PC-9 (cell line): ENCODE measurements around the gene ERICH2.

Source experiments
- EZH2 ChIP-seq: fragments of 200-600 bp; sonication (generic); IDR thresholded peaks from 2 replicates; pipeline ENCODE4 v1.8.0; 2017; ENCODE audit warnings: antibody characterized with exemption, low read depth
- TF ChIP-seq, protein P1 (sequence below): fragments of 200-600 bp; sonication (generic); conservative IDR thresholded peaks from 2 replicates; pipeline ENCODE4 v1.6.1; 2017; ENCODE audit warnings: mixed run types, antibody characterized with exemption, mild to moderate bottlenecking, moderate library complexity

DNA sequence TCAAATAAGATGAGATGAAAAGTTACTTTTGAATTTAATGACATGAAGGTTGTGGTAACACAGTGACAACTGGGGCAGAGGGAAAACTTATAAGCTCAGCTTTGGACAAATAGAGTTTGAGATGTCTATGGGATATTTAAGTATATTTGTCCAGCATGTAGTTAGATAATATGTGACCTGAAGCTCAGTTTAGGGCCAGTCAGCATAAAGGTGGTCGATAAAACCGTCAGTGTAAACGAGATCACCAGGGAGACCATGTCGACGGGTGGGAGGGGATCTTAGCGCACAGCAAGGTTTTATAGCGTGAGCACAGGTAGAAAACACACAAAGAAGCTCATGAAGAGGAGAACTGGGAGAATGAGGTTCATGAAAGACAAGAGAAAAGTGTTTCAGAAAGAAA is 7.4 kb upstream of the ERICH2 start:
- TF ChIP-seq, protein P1, sequence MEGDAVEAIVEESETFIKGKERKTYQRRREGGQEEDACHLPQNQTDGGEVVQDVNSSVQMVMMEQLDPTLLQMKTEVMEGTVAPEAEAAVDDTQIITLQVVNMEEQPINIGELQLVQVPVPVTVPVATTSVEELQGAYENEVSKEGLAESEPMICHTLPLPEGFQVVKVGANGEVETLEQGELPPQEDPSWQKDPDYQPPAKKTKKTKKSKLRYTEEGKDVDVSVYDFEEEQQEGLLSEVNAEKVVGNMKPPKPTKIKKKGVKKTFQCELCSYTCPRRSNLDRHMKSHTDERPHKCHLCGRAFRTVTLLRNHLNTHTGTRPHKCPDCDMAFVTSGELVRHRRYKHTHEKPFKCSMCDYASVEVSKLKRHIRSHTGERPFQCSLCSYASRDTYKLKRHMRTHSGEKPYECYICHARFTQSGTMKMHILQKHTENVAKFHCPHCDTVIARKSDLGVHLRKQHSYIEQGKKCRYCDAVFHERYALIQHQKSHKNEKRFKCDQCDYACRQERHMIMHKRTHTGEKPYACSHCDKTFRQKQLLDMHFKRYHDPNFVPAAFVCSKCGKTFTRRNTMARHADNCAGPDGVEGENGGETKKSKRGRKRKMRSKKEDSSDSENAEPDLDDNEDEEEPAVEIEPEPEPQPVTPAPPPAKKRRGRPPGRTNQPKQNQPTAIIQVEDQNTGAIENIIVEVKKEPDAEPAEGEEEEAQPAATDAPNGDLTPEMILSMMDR: no peak
- no peak for TF ChIP-seq EZH2
